ENCODE data around the gene PLCL1.

DNA sequence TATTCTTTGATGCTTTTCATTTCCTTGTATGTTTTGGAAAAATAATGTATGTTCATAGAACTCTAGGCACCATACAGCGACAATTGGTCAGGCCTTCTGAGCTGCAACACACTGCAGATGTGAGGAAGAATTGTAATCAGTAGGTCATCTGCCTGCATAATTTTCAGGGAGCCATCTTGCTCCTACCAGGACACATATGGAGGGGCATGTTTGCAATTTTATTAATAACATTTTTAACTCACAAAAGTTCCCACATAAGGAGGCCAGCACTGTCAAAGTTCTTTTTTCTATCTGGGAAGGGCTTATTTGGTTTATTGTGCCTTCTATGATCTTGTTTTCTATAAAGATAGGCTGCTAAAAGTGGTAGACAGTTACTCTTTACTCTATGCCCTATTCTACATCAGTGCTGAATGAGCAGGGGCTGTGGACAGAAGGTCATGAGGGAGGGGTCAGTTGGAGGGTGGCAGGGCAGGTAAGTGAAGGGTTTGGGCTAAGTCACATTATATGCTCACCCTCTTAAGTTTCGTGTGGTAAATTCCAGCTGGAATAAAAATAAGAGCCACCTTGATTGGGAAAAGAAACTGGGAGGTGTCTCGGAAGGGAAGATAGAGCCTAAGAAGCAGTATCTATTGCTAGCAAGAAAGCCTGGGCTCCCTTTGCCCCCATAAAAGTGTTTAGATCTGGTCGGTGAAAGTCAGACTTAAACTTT is 126.3 kb downstream of the PLCL1 start:
- TF ChIP-seq, protein P1, sequence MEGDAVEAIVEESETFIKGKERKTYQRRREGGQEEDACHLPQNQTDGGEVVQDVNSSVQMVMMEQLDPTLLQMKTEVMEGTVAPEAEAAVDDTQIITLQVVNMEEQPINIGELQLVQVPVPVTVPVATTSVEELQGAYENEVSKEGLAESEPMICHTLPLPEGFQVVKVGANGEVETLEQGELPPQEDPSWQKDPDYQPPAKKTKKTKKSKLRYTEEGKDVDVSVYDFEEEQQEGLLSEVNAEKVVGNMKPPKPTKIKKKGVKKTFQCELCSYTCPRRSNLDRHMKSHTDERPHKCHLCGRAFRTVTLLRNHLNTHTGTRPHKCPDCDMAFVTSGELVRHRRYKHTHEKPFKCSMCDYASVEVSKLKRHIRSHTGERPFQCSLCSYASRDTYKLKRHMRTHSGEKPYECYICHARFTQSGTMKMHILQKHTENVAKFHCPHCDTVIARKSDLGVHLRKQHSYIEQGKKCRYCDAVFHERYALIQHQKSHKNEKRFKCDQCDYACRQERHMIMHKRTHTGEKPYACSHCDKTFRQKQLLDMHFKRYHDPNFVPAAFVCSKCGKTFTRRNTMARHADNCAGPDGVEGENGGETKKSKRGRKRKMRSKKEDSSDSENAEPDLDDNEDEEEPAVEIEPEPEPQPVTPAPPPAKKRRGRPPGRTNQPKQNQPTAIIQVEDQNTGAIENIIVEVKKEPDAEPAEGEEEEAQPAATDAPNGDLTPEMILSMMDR (conservative IDR thresholded peaks at IDR 0.05), result no peak
- TF ChIP-seq ZFX (IDR thresholded peaks at IDR 0.05), result no peak
